GM18909 (cell line): Measurements from ENCODE around the gene ST8SIA5.
A peak's percentile ranks its signal among the peaks of the same experiment; 100 is the strongest.

Experiments used
- ATAC-seq: cut with Tn5 transposase; IDR thresholded peaks from one replicate; pipeline ENCODE4 v1.9.1; 2021; ENCODE audit warnings: mild to moderate bottlenecking; ENCODE audit not compliant: unreplicated experiment, poor library complexity

Gene ST8SIA5

GRCh38 chr18:46716336-46716735 lies 40.5 kb downstream of the ST8SIA5 start:
- no peak for ATAC-seq

GRCh38 chr18:46715062-46715461 lies 41.8 kb downstream of the ST8SIA5 start:
- no peak for ATAC-seq

- no peak for ATAC-seq
Observed at GRCh38 chr18:46712406-46712805, 44.4 kb downstream of the ST8SIA5 start.

- peak; percentile 65 for ATAC-seq
Observed at GRCh38 chr18:46711444-46711863, 45.4 kb downstream of the ST8SIA5 start.

GRCh38 chr18:46706968-46707367 lies 49.9 kb downstream of the ST8SIA5 start:
- ATAC-seq: no peak

- ATAC-seq: no peak
Observed at GRCh38 chr18:46705521-46705920, 51.3 kb downstream of the ST8SIA5 start.

GRCh38 chr18:46704816-46705215 lies 52.0 kb downstream of the ST8SIA5 start:
- ATAC-seq: no peak

- no peak for ATAC-seq
Observed at GRCh38 chr18:46704189-46704588, 52.7 kb downstream of the ST8SIA5 start.

- ATAC-seq: no peak
Observed at GRCh38 chr18:46702471-46702870, 54.4 kb downstream of the ST8SIA5 start.

GRCh38 chr18:46700066-46700824 lies 56.6 kb downstream of the ST8SIA5 start:
- ATAC-seq: no peak

GRCh38 chr18:46696702-46697101 lies 60.2 kb downstream of the ST8SIA5 start:
- ATAC-seq: no peak

- no peak for ATAC-seq
Observed at GRCh38 chr18:46696268-46696667, 60.6 kb downstream of the ST8SIA5 start.

- no peak for ATAC-seq
Observed at GRCh38 chr18:46693996-46694395, 62.9 kb downstream of the ST8SIA5 start.

- ATAC-seq: no peak
Observed at GRCh38 chr18:46688853-46689525, 67.9 kb downstream of the ST8SIA5 start.

- no peak for ATAC-seq
Observed at GRCh38 chr18:46686186-46686585, 70.7 kb downstream of the ST8SIA5 start.

GRCh38 chr18:46683252-46683651 lies 73.6 kb downstream of the ST8SIA5 start:
- no peak for ATAC-seq

GRCh38 chr18:46680784-46681695 lies 75.8 kb downstream of the ST8SIA5 start:
- no peak for ATAC-seq

- ATAC-seq: no peak
Observed at GRCh38 chr18:46679846-46680598, 76.8 kb downstream of the ST8SIA5 start.

GRCh38 chr18:46678785-46679399 lies 78.0 kb downstream of the ST8SIA5 start:
- no peak for ATAC-seq

- no peak for ATAC-seq
Observed at GRCh38 chr18:46678041-46678440, 78.8 kb downstream of the ST8SIA5 start.
